OCI-LY3 (cell line): ENCODE data around the gene TLE5.

ENCODE experiments used
- H2AFZ ChIP-seq: fragments of 200-600, 300-600 bp; shearing (Covaris generic); 2 replicates; pipeline ENCODE4 v1.6.0; 2014; ENCODE audit warnings: antibody characterized with exemption, low read depth, low read length
- H3K27ac ChIP-seq: fragments of 200-600, 300-600 bp; sonication (generic); 2 replicates; pipeline ENCODE4 v1.5.1; 2014; ENCODE audit warnings: mild to moderate bottlenecking, low read length, moderate library complexity, mixed read lengths
- H3K27me3 ChIP-seq: fragments of 200-600, 300-600 bp; sonication (generic); 2 replicates; pipeline ENCODE4 v1.6.1; 2014; ENCODE audit warnings: low read depth, low read length, mixed read lengths
- H3K36me3 ChIP-seq: fragments of 200-600, 300-600 bp; sonication (generic); replicated peaks from 2 replicates; pipeline ENCODE3; 2014; ENCODE audit warnings: low read depth, low read length, mixed read lengths
- H3K4me1 ChIP-seq: fragments of 300-600, 200-600 bp; sonication (generic); 2 replicates; pipeline ENCODE4 v1.6.1; 2014; ENCODE audit warnings: low read length, mixed read lengths
- H3K4me2 ChIP-seq: fragments of 200-600, 300-600 bp; sonication (generic); 2 replicates; pipeline ENCODE4 v1.6.1; 2014; ENCODE audit warnings: low read length, mixed read lengths
- H3K4me3 ChIP-seq: fragments of 300-600, 200-600 bp; sonication (generic); 2 replicates; pipeline ENCODE4 v1.5.1; 2014; ENCODE audit warnings: antibody characterized with exemption, mild to moderate bottlenecking, low read length, moderate library complexity
- H3K79me2 ChIP-seq: fragments of 300-600, 200-600 bp; shearing (Covaris generic); 2 replicates; pipeline ENCODE4 v1.6.1; 2014; ENCODE audit warnings: mild to moderate bottlenecking, low read length, mixed read lengths
- H3K9ac ChIP-seq: fragments of 300-600, 200-600 bp; shearing (Covaris generic); 2 replicates; pipeline ENCODE4 v1.6.0; 2014; ENCODE audit warnings: mild to moderate bottlenecking, low read length, moderate library complexity
- H3K9me3 ChIP-seq: fragments of 200-600, 300-600 bp; shearing (Covaris generic); 2 replicates; pipeline ENCODE4 v1.6.1; 2014; ENCODE audit warnings: low read length, mixed read lengths; ENCODE audit not compliant: insufficient read depth
- H4K20me1 ChIP-seq: fragments of 200-600, 300-600 bp; sonication (generic); 2 replicates; pipeline ENCODE4 v1.6.1; 2016; ENCODE audit warnings: low read length, mixed read lengths; ENCODE audit not compliant: insufficient read depth
- CTCF ChIP-seq: fragments of 200-600, 300-600 bp; sonication (generic); IDR thresholded peaks from 2 replicates; pipeline ENCODE4 v1.5.1; 2014; ENCODE audit warnings: antibody characterized with exemption, low read length, low read depth
- EZH2phosphoT487 ChIP-seq: fragments of 200-600 bp; shearing (Covaris generic); IDR thresholded peaks from 2 replicates; pipeline ENCODE4 v1.6.1; 2018; ENCODE audit warnings: antibody characterized with exemption, mixed run types, low read depth

The TLE5 gene

GRCh38 chr19:3045885-3046697 lies 16.2 kb downstream of the TLE5 start:
- H3K27ac ChIP-seq, result no peak overlapping the region
- TF ChIP-seq CTCF (no peak), EZH2phosphoT487 (no peak)
- no peaks in the 10 kb centered on the region for H3K4me1 ChIP-seq
- no peaks in the 10 kb centered on the region for H3K79me2 ChIP-seq
- no peaks in the 10 kb centered on the region for H4K20me1 ChIP-seq
- H3K9ac ChIP-seq, result no peak overlapping the region
- H3K27me3 ChIP-seq, result 0 out of 2 replicates have a peak, but pooled peaks cover 6% of the 10 kb centered on the region
- no peak overlapping the region for H3K4me2 ChIP-seq
- H3K9me3 ChIP-seq, result no peaks in the 10 kb centered on the region
- H3K4me3 ChIP-seq, result no peak overlapping the region
- no peaks in the 10 kb centered on the region for H3K36me3 ChIP-seq
- H2AFZ ChIP-seq, result no peak overlapping the region

GRCh38 chr19:3045191-3045590 lies 17.1 kb downstream of the TLE5 start:
- no peak overlapping the region for H3K27ac ChIP-seq
- no peak overlapping the region for H3K4me3 ChIP-seq
- H3K4me2 ChIP-seq, result no peak overlapping the region
- no peak overlapping the region for H3K9ac ChIP-seq
- H2AFZ ChIP-seq, result no peak overlapping the region
- H3K36me3 ChIP-seq, result no peaks in the 10 kb centered on the region
- H3K9me3 ChIP-seq, result no peaks in the 10 kb centered on the region
- no peaks in the 10 kb centered on the region for H4K20me1 ChIP-seq
- H3K79me2 ChIP-seq, result no peaks in the 10 kb centered on the region
- TF ChIP-seq CTCF, result no peak
- no peak for TF ChIP-seq EZH2phosphoT487
- H3K4me1 ChIP-seq, result no peaks in the 10 kb centered on the region
- 0 out of 2 replicates have a peak, but pooled peaks cover 6% of the 10 kb centered on the region for H3K27me3 ChIP-seq

GRCh38 chr19:3042621-3043267 lies 19.6 kb downstream of the TLE5 start:
- H4K20me1 ChIP-seq, result no peaks in the 10 kb centered on the region
- H3K9ac ChIP-seq, result no peak overlapping the region
- no peaks in the 10 kb centered on the region for H3K4me1 ChIP-seq
- no peak overlapping the region for H3K4me2 ChIP-seq
- no peak overlapping the region for H3K27ac ChIP-seq
- no peak for TF ChIP-seq CTCF
- no peak for TF ChIP-seq EZH2phosphoT487
- no peak overlapping the region for H3K4me3 ChIP-seq
- no peaks in the 10 kb centered on the region for H3K9me3 ChIP-seq
- H3K27me3 ChIP-seq, result 0 out of 2 replicates have a peak, but pooled peaks cover 6% of the 10 kb centered on the region
- peak overlapping the region; percentile 65; the same call in 1 of the 2 replicates for H2AFZ ChIP-seq
- H3K36me3 ChIP-seq, result no peaks in the 10 kb centered on the region
- no peaks in the 10 kb centered on the region for H3K79me2 ChIP-seq
